GM19193 (cell line): ENCODE measurements around the gene CNTLN.

ENCODE experiments used
- POLR2A ChIP-seq: IDR thresholded peaks from 4 replicates; pipeline ENCODE4 v1.6.1; 2011; ENCODE audit not compliant: insufficient read depth, insufficient read length; ENCODE audit errors: extremely low read depth

Gene CNTLN

GRCh38 chr9:17134396-17135294, at the start of gene CNTLN:
CNTLN (plus strand) TSS chr9:17135040; CDS start chr9:17135066, 26 bp downstream.
- TF ChIP-seq POLR2A = no peak

- TF ChIP-seq POLR2A = no peak
Observed at GRCh38 chr9:17088566-17088965, 46.3 kb upstream of the CNTLN start.

GRCh38 chr9:17090041-17090440, 44.8 kb upstream of the CNTLN start:
- no peak for TF ChIP-seq POLR2A

- no peak for TF ChIP-seq POLR2A
Observed at GRCh38 chr9:17116400-17116837, 18.4 kb upstream of the CNTLN start.

GRCh38 chr9:17117372-17117771, 17.5 kb upstream of the CNTLN start:
- no peak for TF ChIP-seq POLR2A

GRCh38 chr9:17120203-17120602, 14.6 kb upstream of the CNTLN start:
- no peak for TF ChIP-seq POLR2A

- TF ChIP-seq POLR2A = no peak
Observed at GRCh38 chr9:17121264-17121663, 13.6 kb upstream of the CNTLN start.

GRCh38 chr9:17130291-17130690, 4.5 kb upstream of the CNTLN start:
- TF ChIP-seq POLR2A = no peak

- TF ChIP-seq POLR2A = no peak
Observed at GRCh38 chr9:17130725-17131124, 4.1 kb upstream of the CNTLN start.

GRCh38 chr9:17131494-17131893, 3.3 kb upstream of the CNTLN start:
- TF ChIP-seq POLR2A = no peak

GRCh38 chr9:17135295-17136160, 688 bp downstream of the CNTLN start:
- TF ChIP-seq POLR2A = no peak

GRCh38 chr9:17137566-17137965, 2.7 kb downstream of the CNTLN start:
- no peak for TF ChIP-seq POLR2A

GRCh38 chr9:17138503-17138902, 3.7 kb downstream of the CNTLN start:
- TF ChIP-seq POLR2A = no peak

- no peak for TF ChIP-seq POLR2A
Observed at GRCh38 chr9:17140418-17140817, 5.6 kb downstream of the CNTLN start.

GRCh38 chr9:17148324-17148723, 13.5 kb downstream of the CNTLN start:
- TF ChIP-seq POLR2A = no peak
